ENCODE measurements around the gene CD40LG. TPM values are rescaled to one million over a fixed set of nuclear protein-coding genes. Genes with fewer than 3 reads are reported as not detected.

The CD40LG gene
- total RNA-seq, 1 experiment from 2014 or later, result not detected

GRCh38 chrX:136650811-136651210, 2.9 kb downstream of the CD40LG start:
- Mint-ChIP-seq H3K4me1 (peaks cover 7 to 12% of the 10 kb centered on the region in 2 experiments), H3K4me3 (no peak overlapping the region), H3K27me3 (ENCODE audit: low read depth) (peaks cover 2% of the 10 kb centered on the region; the same call in 1 of the 2 replicates), H3K27ac (no peak overlapping the region), H3K36me3 (ENCODE audit: insufficient read depth in 1 of 3, low read depth in 3 of 3) (peaks cover 0 to 2% (median 0%) of the 10 kb centered on the region in 3 experiments; a peak in 2 of 7 replicates), H3K9me3 (peaks cover 54 to 63% of the 10 kb centered on the region in 2 experiments)
- Histone ChIP-seq H3K79me1 (ENCODE audit: insufficient read depth, low read depth, low read length, poor library complexity, severe bottlenecking) (no peaks in the 10 kb centered on the region), H4K20me1 (ENCODE audit: control insufficient read depth, insufficient read depth, insufficient read length) (no peaks in the 10 kb centered on the region), H4K8ac (replicated peaks; ENCODE audit: insufficient read length, low read depth, low read length) (no peak overlapping the region), H2BK15ac (ENCODE audit: low read depth, low read length) (no peak overlapping the region), H4K5ac (ENCODE audit: insufficient read length, low read depth, low read length) (no peak overlapping the region), H2BK20ac (ENCODE audit: low read depth, low read length, poor library complexity, severe bottlenecking) (no peak overlapping the region), H3K9ac (ENCODE audit: extremely low read depth, insufficient read length, low read length) (no peak overlapping the region), H3T11ph (ENCODE audit: low read length) (no peak overlapping the region), H2AFZ (ENCODE audit: low read length) (no peak overlapping the region), H2AK5ac (ENCODE audit: insufficient read length, low read length) (no peak overlapping the region), H2BK120ac (ENCODE audit: low read depth, low read length, poor library complexity, severe bottlenecking) (no peak overlapping the region), H3K79me2 (ENCODE audit: insufficient read depth, low read length) (no peaks in the 10 kb centered on the region), H3K23me2 (ENCODE audit: insufficient read length, low read depth, low read length, poor library complexity, severe bottlenecking) (no peaks in the 10 kb centered on the region), H3K27me3 (ENCODE audit: insufficient read depth, low read length) (no peaks in the 10 kb centered on the region), H2BK12ac (ENCODE audit: insufficient read length, low read depth, low read length) (no peak overlapping the region), H3K4ac (ENCODE audit: low read depth, low read length) (no peak overlapping the region), H3K56ac (ENCODE audit: insufficient read length, low read depth, low read length) (no peak overlapping the region), H3K9me3 (ENCODE audit: control insufficient read depth, low read depth, low read length) (peaks cover 64% of the 10 kb centered on the region), H3K4me2 (ENCODE audit: insufficient read depth, insufficient read length, low read length) (no peak overlapping the region), H3K18ac (ENCODE audit: insufficient read length, low read depth, low read length) (no peak overlapping the region), H4K91ac (ENCODE audit: insufficient read length, low read depth, low read length) (no peak overlapping the region), H2BK5ac (ENCODE audit: insufficient read length, low read length) (no peak overlapping the region), H3K14ac (ENCODE audit: insufficient read depth, low read length) (no peak overlapping the region), H3K27ac (ENCODE audit: insufficient read length, low read depth, low read length) (no peak overlapping the region), H3K4me1 (ENCODE audit: insufficient read depth, low read length) (no peaks in the 10 kb centered on the region), H3K23ac (ENCODE audit: insufficient read length, low read depth, low read length) (no peak overlapping the region)
- DNase-seq, result no peak
- TF ChIP-seq CTCF (conservative IDR thresholded peaks at IDR 0.05), result no peak
- no CpG with 5 or more reads among the region's 3 CpGs for whole genome bisulfite sequencing (ENCODE audit: extremely low coverage, insufficient read length, low lambda C conversion rate)

All from H9 (cell line).